WTC11 (cell line): ENCODE results near the gene TMEM63C. TPM values are rescaled to one million over a fixed set of nuclear protein-coding genes. Genes with fewer than 3 reads are reported as not detected.

Experiments used
- ATAC-seq: fragments of 200-7000 bp; cut with Tn5 transposase; 2 replicates; pipeline ENCODE4 v1.10.0; 2021; ENCODE audit warnings: mild to moderate bottlenecking, moderate library complexity
- CTCF ChIA-PET: fragments of 300-600 bp; sonication (Branson Sonifier 250); formaldehyde crosslinking; loops from one replicate; lab custom pipeline; 2021; ENCODE audit warnings: antibody characterized with exemption; lab: Charles Lee
- POLR2A ChIA-PET: fragments of 350-600 bp; sonication (Branson Sonifier 250); formaldehyde crosslinking; loops from one replicate; lab custom pipeline; 2021; ENCODE audit warnings: antibody characterized with exemption; lab: Charles Lee
- DNase-seq: peaks from one replicate; pipeline ENCODE4 v3.0.0; 2021; ENCODE audit warnings: low spot score
- H3K27ac Mint-ChIP-seq: 2 replicates; pipeline ENCODE4 v1.8.0; 2021; ENCODE audit warnings: mixed read lengths
- H3K27me3 Mint-ChIP-seq: 2 replicates; pipeline ENCODE4 v1.8.0; 2021; ENCODE audit warnings: low read depth, mild to moderate bottlenecking, moderate library complexity, mixed read lengths
- H3K36me3 Mint-ChIP-seq: 2 replicates; pipeline ENCODE4 v1.8.0; 2021; ENCODE audit warnings: mixed read lengths
- H3K4me1 Mint-ChIP-seq: 2 replicates; pipeline ENCODE4 v1.8.0; 2022; ENCODE audit warnings: mixed read lengths
- H3K4me3 Mint-ChIP-seq: 2 replicates; pipeline ENCODE4 v1.8.0; 2021; ENCODE audit warnings: mild to moderate bottlenecking, moderate library complexity, mixed read lengths
- H3K9me3 Mint-ChIP-seq: 2 replicates; pipeline ENCODE4 v1.8.0; 2021; ENCODE audit warnings: mixed read lengths
- CREM ChIP-seq: sonication (generic); formaldehyde crosslinking; IDR thresholded peaks from 2 replicates; pipeline ENCODE4 v1.8.1; 2022; ENCODE audit warnings: mild to moderate bottlenecking, missing genetic modification reagents, moderate library complexity
- EMX1 ChIP-seq: fragments of 250-450 bp; sonication (Bioruptor Pico); IDR thresholded peaks from 2 replicates; pipeline ENCODE4 v1.8.0; 2021; ENCODE audit warnings: mild to moderate bottlenecking
- FOXP1 ChIP-seq: sonication (generic); formaldehyde crosslinking; IDR thresholded peaks from 2 replicates; pipeline ENCODE4 v1.8.0; 2022; ENCODE audit warnings: missing genetic modification reagents, mild to moderate bottlenecking, moderate library complexity, borderline replicate concordance
- JAZF1 ChIP-seq: fragments of 250-450 bp; sonication (Bioruptor Pico); IDR thresholded peaks from 2 replicates; pipeline ENCODE4 v1.9.0; 2021; ENCODE audit warnings: moderate library complexity, mild to moderate bottlenecking, inconsistent platforms
- PRRX2 ChIP-seq: fragments of 250-450 bp; sonication (Bioruptor Pico); IDR thresholded peaks from 2 replicates; pipeline ENCODE4 v1.8.0; 2021; ENCODE audit warnings: mild to moderate bottlenecking
- ZNF263 ChIP-seq: sonication (generic); formaldehyde crosslinking; IDR thresholded peaks from 2 replicates; pipeline ENCODE4 v1.8.1; 2022; ENCODE audit warnings: low read depth, mild to moderate bottlenecking, moderate library complexity, missing genetic modification reagents
- total RNA-seq: library from RNA; stranded (reverse); gene quantifications from 3 replicates; pipeline ENCODE4 v1.2.3, GENCODE V29; 2021
- TF ChIP-seq, protein P1 (sequence below): fragments of 250-450 bp; sonication (Bioruptor Pico); conservative IDR thresholded peaks from 2 replicates; pipeline ENCODE4 v1.9.0; 2021; ENCODE audit warnings: mild to moderate bottlenecking
- TF ChIP-seq, protein P2 (sequence below): sonication (generic); formaldehyde crosslinking; IDR thresholded peaks from 2 replicates; pipeline ENCODE4 v1.8.1; 2022; ENCODE audit warnings: mild to moderate bottlenecking, moderate library complexity, missing genetic modification reagents
- TF ChIP-seq, protein P3 (sequence below): fragments of 250-450 bp; sonication (Bioruptor Pico); IDR thresholded peaks from 2 replicates; pipeline ENCODE4 v2.1.2; 2022; ENCODE audit warnings: mild to moderate bottlenecking, moderate library complexity
- TF ChIP-seq, protein P4 (sequence below): sonication (generic); formaldehyde crosslinking; IDR thresholded peaks from 2 replicates; pipeline ENCODE4 v1.8.1; 2023; ENCODE audit warnings: mild to moderate bottlenecking, missing genetic modification reagents, moderate library complexity
- TF ChIP-seq, protein P5 (sequence below): sonication (generic); formaldehyde crosslinking; IDR thresholded peaks from 2 replicates; pipeline ENCODE4 v1.8.0; 2022; ENCODE audit warnings: mild to moderate bottlenecking, missing genetic modification reagents
- TF ChIP-seq, protein P6 (sequence below): sonication (generic); formaldehyde crosslinking; conservative IDR thresholded peaks from 2 replicates; pipeline ENCODE4 v1.8.1; 2023; ENCODE audit warnings: mild to moderate bottlenecking, low read depth, missing genetic modification reagents, moderate library complexity
- TF ChIP-seq, protein P7 (sequence below): sonication (generic); formaldehyde crosslinking; IDR thresholded peaks from 2 replicates; pipeline ENCODE4 v1.8.0; 2023; ENCODE audit warnings: missing genetic modification reagents

Gene TMEM63C
- total RNA-seq, 1 experiment from 2014 or later, result 8.8 TPM

DNA sequence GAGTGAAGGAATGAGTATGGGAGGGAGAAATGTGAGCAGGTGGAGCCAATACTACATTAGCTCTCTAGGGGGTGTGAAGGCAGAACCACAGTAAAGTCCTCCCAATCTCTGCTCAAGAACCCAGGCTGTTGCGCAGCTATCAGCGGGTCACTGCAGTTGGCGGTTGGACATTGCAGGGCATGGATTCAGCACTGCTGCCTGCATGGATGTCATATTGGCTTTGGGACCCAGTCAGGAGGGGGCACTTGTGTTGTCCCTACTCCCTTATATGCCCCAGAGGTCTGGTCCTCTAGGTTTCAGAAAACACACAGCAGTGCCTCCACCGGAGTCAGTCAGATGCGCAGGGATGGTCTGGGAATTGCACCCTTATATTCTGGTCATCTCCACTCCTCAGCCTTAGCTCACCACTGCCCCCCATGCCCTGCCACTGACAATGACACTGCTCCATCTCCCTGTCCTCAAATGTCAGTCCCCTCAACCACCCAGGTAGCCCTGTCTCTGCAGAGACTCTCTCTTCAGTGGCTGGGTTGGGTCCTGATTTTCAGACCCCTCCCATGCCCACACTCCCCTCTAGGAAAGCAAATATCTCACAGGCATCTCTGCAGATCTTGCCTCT, 49.6 kb upstream of the TMEM63C start:
- no peak overlapping the region for H3K27ac Mint-ChIP-seq
- ChIA-PET POLR2A (no interaction called here), CTCF (interaction anchor here (0.8 to 1.5 kb wide), 7 partner anchors 10 to 256 kb away, joined by 3 to 5 read pairs (median 4); partner anchors contain the start of gene ZDHHC22)
- no peaks in the 10 kb centered on the region for H3K9me3 Mint-ChIP-seq
- no peaks in the 10 kb centered on the region for H3K27me3 Mint-ChIP-seq
- no peak overlapping the region for H3K4me3 Mint-ChIP-seq
- no peak for ATAC-seq
- no peak for DNase-seq
- peaks cover 18% of the 10 kb centered on the region for H3K36me3 Mint-ChIP-seq
- H3K4me1 Mint-ChIP-seq, result peaks cover 13% of the 10 kb centered on the region
- TF ChIP-seq EMX1 (CRISPR knock-in tag) (no peak), FOXP1 (CRISPR knock-in tag) (no peak), JAZF1 (CRISPR knock-in tag) (no peak), CREM (CRISPR knock-in tag) (no peak), PRRX2 (CRISPR knock-in tag) (no peak), ZNF263 (no peak)
- TF ChIP-seq, protein P1, sequence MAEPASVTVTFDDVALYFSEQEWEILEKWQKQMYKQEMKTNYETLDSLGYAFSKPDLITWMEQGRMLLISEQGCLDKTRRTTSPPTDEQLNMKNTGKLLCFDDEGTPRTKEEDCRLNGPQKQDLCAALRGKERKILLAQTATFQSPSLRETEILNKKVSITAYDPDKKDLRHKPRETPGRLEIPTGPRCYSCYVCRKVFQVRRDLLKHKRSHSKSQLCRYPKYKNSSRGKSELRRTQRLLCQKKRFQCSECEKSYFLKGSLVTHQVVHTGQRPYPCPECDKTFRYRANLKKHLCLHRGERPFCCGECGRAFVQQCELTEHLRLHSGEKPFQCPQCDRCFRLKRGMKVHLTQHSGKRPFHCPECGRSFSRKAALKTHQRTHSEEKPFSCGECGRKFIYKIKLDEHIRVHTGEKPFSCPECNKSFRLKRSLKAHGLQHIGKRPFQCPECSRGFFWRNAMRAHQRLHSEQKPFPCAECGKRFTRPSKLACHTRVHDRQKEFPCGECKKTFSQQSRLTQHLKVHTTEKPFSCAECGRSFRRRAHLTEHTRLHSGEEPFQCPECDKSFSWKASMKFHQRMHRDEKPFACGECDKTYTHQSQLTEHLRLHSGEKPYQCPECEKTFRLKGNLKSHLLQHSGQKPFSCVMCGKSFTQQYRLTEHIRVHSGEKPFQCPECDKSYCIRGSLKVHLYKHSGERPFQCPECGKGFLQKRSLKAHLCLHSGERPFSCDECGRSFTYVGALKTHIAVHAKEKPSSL, result no peak
- TF ChIP-seq, protein P2, sequence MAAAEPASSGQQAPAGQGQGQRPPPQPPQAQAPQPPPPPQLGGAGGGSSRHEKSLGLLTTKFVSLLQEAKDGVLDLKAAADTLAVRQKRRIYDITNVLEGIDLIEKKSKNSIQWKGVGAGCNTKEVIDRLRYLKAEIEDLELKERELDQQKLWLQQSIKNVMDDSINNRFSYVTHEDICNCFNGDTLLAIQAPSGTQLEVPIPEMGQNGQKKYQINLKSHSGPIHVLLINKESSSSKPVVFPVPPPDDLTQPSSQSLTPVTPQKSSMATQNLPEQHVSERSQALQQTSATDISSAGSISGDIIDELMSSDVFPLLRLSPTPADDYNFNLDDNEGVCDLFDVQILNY (CRISPR knock-in tag), result no peak
- TF ChIP-seq, protein P3, sequence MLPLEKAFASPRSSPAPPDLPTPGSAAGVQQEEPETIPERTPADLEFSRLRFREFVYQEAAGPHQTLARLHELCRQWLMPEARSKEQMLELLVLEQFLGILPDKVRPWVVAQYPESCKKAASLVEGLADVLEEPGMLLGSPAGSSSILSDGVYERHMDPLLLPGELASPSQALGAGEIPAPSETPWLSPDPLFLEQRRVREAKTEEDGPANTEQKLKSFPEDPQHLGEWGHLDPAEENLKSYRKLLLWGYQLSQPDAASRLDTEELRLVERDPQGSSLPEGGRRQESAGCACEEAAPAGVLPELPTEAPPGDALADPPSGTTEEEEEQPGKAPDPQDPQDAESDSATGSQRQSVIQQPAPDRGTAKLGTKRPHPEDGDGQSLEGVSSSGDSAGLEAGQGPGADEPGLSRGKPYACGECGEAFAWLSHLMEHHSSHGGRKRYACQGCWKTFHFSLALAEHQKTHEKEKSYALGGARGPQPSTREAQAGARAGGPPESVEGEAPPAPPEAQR (CRISPR knock-in tag), result no peak
- TF ChIP-seq, protein P4, sequence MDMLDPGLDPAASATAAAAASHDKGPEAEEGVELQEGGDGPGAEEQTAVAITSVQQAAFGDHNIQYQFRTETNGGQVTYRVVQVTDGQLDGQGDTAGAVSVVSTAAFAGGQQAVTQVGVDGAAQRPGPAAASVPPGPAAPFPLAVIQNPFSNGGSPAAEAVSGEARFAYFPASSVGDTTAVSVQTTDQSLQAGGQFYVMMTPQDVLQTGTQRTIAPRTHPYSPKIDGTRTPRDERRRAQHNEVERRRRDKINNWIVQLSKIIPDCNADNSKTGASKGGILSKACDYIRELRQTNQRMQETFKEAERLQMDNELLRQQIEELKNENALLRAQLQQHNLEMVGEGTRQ (CRISPR knock-in tag), result no peak
- TF ChIP-seq, protein P5, sequence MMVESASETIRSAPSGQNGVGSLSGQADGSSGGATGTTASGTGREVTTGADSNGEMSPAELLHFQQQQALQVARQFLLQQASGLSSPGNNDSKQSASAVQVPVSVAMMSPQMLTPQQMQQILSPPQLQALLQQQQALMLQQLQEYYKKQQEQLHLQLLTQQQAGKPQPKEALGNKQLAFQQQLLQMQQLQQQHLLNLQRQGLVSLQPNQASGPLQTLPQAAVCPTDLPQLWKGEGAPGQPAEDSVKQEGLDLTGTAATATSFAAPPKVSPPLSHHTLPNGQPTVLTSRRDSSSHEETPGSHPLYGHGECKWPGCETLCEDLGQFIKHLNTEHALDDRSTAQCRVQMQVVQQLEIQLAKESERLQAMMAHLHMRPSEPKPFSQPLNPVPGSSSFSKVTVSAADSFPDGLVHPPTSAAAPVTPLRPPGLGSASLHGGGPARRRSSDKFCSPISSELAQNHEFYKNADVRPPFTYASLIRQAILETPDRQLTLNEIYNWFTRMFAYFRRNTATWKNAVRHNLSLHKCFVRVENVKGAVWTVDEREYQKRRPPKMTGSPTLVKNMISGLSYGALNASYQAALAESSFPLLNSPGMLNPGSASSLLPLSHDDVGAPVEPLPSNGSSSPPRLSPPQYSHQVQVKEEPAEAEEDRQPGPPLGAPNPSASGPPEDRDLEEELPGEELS (CRISPR knock-in tag), result no peak
- TF ChIP-seq, protein P6, sequence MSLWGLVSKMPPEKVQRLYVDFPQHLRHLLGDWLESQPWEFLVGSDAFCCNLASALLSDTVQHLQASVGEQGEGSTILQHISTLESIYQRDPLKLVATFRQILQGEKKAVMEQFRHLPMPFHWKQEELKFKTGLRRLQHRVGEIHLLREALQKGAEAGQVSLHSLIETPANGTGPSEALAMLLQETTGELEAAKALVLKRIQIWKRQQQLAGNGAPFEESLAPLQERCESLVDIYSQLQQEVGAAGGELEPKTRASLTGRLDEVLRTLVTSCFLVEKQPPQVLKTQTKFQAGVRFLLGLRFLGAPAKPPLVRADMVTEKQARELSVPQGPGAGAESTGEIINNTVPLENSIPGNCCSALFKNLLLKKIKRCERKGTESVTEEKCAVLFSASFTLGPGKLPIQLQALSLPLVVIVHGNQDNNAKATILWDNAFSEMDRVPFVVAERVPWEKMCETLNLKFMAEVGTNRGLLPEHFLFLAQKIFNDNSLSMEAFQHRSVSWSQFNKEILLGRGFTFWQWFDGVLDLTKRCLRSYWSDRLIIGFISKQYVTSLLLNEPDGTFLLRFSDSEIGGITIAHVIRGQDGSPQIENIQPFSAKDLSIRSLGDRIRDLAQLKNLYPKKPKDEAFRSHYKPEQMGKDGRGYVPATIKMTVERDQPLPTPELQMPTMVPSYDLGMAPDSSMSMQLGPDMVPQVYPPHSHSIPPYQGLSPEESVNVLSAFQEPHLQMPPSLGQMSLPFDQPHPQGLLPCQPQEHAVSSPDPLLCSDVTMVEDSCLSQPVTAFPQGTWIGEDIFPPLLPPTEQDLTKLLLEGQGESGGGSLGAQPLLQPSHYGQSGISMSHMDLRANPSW (CRISPR knock-in tag), result no peak
- TF ChIP-seq, protein P7, sequence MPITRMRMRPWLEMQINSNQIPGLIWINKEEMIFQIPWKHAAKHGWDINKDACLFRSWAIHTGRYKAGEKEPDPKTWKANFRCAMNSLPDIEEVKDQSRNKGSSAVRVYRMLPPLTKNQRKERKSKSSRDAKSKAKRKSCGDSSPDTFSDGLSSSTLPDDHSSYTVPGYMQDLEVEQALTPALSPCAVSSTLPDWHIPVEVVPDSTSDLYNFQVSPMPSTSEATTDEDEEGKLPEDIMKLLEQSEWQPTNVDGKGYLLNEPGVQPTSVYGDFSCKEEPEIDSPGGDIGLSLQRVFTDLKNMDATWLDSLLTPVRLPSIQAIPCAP (CRISPR knock-in tag), result no peak
